DMS79 (cell line): ENCODE measurements around the gene FGF1.

Experiments
- DNase-seq: peaks from one replicate; lab custom pipeline; 2025; lab: John Stamatoyannopoulos, UW

FGF1 gene

DNA sequence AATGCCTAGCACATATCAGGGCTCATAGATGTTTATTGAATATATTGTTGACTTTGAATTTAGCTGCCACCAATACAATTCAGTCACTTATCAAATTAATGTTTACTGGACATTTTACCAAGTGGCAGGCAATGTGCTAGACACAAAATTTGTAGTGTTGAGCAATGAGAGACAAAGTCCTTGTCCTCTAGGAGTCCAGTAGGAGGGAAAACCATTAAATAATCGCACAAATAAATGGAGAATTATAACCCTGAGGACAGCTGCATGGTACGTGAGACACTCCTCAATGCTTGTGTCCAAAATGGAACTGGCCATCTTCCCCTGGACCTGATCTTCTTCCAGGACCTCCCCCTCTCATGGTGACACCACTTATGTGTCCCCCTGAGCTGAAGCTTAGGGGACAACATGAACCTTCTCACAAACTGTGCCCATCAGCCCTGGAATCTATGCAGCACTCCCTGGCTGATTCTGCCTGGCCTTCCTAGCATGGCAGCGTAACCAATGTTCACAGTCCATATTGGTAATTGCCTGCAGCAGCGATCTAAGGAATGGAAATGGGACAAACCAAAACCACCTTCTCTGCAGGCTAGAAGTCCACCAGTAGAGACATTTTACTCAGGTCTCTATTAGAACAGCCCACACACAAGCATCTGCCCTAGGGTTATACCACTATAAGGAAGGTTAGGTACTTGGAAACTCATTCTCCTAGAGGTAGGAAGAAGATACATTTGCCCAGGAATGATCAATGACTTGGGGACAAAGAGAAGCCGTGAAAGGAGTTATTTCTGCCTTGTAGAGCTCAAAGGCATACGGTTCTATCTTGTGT lies 75.5 kb downstream of the FGF1 start:
- DNase-seq: no peak

DNA sequence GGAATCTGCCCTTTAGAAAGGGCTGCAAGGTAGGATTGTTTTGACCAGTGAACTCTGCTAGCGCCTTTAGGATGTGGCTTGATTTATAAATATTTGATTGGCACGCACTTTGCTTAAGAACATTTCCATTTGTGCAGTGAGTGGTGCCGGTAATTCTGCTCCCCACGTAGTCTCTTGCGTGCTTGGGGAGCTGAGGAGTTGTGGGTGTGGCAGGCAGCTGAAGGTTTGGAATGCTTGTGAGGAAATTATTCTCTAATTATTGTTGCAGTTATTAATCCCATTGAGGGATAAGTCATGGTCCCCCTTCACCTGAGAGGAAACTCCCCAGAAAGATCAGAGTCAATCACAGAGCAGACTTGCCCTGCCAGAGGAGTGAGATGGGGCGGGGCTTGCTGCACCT lies 76.7 kb downstream of the FGF1 start:
- DNase-seq: no peak

DNA sequence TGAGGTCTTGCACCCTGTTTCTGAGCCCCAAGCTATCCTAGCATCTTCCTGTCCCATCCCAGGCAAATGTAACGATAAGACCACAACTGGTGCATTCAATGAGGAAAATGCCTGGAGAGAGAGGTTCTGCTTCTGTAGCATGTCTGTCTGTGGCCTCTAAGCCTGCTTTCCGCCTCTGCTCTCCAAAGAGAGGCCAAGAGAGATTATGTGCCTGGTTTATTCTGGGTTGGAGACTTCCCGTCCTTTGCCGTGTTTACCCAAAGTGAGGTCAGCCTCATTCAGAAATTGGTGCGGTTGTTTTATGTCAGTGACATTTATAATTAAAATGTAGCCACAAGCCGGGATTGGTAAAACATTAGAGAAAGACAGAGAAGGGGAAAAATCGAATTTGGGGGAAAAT lies 77.8 kb downstream of the FGF1 start:
- no peak for DNase-seq

DNA sequence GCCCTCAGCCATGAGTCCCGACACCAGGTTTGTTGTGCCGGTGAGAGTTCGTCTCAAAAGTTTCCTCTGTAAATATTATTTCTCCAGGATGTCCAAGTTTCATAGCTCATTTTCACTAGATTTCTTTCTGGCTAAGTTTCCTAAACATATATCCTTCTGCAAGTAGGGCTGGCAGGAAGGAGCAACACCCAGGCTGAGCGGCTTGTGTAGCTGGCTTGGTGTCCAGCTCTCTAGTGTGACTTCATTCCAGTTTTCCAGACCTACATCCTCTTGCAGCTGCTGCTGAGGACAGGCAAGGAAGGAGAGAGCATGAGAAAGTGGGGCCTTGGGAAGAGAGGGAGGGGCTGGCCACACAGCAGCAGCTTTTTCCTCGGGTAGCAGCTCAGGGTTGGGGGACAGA lies 80.3 kb downstream of the FGF1 start:
- DNase-seq: no peak

DNA sequence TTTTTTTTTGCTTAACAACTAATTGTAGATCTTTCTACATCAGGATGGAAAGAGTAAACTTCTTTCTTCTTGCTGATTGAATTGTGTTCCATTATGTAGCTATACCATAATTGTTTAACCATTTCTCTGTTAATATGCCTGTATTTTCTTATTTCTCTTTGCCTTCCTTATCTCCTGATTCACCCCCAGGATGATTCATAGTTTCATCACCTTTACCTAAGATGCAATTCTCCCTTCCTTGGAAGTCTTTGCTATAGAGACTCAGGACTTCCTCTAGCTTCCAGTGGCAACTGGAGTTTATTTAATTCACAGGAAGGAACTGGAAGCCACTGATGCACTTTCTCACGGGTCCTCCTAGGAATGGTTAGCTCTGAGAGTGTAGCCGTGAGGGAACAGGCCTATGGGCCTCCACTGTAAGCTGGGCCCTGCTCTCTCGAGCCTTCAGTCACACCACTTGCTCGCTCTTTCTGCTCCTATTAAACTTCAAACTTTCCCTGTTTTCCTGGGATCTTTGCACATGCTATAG lies 83.1 kb downstream of the FGF1 start:
- DNase-seq: no peak

DNA sequence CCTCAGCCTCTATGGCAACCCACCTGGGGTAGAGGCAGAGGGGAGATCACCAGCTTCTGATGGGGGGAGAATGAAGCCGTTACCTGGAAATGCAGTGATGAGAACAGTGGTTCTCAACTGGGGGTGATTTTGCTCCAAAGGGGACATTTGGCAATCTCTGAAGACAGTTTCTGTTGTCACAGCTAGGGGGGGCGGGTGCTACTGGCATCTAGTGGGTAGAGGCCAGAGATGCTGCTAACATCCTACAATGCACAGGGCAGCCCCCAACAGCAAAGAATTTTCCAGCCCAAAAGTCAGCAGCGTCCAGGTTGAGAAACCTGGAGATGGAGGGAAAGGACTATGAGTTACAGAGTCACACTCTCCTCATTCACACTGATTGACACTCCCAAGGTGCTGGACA lies 84.5 kb downstream of the FGF1 start:
- no peak for DNase-seq

DNA sequence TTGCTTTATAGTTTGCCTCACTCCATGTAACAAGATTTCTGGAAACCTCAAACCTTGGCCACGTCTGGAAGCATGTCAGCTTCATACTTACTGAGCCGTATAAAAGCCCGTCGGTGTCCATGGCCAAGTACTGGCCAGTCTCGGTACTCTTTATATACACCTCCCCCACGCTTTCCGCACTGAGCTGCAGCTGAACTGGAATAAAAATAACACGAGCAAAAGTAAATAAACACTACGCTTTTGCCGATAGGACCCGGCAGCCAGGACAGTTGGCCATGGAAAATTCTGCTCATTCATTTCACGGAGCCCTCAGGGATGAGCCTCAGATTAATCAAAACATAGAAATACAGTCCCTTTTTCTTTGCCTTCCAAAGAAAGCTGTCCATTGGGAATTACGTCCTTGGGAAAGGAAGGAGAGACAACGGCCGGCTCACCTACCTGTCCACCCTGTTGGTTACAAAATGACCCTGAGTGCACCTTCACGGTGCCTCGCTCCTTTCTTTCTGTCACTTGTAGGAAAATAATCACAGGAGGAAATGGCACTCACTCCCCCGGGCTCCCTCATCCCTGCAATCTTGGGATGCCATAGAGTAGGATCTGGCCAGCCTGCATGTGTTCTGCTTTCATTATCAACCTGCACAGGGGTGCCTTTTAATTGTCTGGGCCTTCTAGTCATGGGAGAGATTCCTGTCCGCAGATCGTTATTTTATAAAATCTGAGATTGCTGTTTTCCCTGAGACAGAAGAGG lies 85.1 kb downstream of the FGF1 start:
- no peak for DNase-seq

DNA sequence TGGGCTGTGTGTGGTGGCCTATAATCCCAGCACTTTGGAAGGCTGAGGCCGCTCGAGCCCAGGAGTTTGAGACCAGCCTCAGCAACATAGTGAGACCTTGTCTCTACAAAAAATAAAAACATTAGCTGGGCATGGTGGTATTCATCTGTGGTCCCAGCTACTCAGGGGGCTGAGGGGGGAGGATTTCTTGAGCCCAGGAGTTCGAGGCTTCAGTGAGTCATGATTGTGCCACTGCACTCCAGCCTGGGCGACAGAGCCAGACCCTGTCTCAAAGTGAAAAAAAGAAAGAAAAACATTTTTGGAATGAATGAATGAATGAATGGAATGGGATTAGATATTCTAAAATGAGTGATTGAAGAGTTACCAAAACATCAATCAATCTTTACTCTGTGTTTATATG lies 85.8 kb downstream of the FGF1 start:
- no peak for DNase-seq

DNA sequence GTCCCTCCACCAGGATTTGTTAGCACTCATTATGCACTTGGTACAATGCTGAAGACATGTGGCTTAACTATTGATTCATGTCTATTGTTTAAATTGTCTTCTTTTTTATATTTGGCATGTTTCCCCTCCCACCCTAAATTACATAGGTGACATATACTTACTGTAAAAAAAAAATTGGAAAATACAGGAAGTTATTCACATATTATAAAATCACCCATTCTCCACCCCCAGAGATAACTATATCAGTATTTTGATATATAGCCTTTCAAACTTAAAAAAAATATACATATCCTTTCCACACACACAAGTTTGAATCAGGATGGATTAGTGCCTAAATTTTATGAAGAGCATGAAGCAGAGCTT lies 87.6 kb downstream of the FGF1 start:
- DNase-seq: no peak

DNA sequence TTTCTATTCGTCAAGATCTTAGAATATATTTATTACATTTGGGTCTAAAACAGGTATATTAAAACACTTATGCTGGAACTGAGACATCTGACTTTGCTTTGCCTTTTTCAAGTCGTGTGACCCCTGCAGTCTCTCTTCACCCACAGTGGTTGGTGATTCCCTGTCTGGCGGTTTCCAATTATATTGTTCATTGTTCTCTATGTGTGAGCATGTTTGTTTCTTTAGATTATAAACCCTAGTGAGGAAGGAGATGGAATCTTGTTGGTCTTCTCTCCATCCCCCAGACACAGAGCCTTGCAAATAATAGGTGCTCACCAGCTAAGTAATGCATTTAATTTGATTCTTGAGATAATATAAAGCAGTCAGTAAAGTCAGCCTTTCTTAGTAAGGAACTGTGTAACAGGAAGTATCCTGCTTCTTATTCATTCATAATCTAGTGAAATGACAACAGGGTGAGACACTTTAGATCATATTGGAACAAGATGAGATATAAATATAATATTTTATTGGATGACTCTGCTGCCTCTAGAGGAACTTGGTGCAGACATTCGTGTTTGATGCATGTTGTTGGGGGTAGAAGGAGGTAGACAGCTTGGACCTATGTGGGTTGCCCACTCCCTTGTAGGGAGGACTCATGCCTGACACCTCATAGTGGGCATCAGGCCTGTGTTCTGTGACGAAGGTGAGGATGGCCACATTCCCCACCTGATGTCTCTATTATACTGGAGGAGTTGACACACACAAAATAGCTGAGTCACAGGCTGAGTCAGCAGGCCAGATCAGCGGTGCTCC lies 88.1 kb downstream of the FGF1 start:
- no peak for DNase-seq

DNA sequence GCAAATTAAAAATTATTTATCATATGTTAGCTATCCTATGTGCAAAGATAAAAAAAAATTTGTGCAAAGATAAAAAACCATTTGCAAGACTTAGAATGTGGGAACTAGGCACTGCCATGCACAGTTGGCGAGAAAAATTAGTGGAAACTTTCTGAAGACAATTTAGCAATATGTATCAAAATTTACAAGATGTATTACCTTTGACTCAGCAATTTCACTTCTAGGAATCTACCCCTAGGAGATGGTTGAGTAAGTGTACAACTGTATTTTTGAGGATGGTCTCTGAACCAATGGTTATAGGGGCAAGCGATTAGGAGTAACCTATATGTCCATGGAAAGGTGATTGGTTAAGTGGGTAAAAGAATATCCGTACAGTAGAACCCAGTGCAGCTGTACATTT lies 88.9 kb downstream of the FGF1 start:
- no peak for DNase-seq

DNA sequence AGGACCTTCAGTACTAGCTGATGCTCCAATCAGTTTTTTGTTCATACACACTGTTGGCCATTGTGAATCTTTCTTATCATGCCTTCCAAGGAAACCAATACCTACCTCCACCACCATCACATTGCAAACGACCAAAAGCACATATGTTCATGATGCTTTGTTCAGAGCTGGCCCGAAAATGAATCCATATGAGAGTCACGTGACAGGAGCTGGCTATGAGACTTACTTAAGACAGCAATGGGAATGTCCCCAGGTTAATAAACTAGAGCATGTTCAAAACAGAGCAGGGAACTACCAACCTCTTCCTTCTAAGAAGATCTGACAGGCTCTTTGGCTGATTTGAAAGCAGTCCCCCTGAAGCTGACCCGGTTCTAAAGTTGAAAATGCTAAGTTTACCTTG lies 93.5 kb downstream of the FGF1 start:
- no peak for DNase-seq

DNA sequence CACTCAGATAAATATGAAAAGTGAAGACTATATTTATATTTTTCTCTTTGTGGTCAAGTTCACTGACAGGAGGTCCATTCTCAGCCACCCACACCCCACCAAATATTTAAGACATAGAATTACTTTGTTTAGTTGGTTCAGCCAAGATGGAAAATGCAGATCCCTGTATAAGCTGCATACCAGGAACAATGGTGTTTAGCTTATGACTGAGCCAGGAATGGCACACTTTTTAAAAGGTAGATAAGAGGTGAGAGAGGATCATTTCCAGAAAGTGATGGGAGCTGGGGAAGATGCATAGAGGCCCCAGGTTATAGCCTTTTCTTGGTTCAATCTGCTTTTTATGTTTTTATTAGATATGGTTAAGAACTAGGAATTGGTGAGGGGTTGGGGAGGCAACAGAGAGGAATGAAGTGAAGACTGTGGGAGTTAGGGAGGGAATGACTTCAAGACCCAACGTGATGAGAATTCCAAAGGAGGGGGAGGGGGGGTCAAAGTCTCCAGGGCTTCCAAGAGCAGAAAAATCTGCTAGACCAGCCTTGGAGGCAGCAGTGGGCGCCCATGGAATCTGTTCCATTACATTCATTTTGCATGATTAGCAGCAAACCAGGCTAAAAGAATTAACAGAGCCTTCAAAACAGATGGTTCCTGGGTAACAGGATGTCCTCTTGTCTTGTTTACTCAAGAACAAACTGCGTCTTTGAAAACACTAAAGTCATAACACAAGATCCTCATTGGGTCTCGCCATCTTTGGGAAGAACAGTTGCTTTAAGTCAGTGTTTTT lies 95.2 kb downstream of the FGF1 start:
- no peak for DNase-seq

DNA sequence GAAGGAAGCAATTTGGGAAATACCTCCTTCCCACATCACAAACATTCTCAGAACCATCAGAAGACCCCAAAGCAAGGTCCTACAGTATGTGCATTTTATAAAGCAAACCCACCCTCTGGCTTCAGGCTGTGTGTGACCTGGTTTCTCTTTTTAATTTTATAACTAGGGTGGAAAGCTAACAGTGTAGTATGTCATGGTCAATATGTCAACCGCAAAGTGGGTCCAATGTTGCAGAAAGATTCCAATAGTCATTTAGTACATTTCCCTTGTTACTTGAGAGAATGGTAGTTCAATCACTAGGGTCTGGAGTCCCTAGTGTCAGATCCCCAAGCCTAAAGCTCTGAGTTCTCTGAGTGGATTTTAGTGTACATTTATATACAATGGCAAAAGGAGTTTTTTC lies 96.2 kb downstream of the FGF1 start:
- DNase-seq: no peak

DNA sequence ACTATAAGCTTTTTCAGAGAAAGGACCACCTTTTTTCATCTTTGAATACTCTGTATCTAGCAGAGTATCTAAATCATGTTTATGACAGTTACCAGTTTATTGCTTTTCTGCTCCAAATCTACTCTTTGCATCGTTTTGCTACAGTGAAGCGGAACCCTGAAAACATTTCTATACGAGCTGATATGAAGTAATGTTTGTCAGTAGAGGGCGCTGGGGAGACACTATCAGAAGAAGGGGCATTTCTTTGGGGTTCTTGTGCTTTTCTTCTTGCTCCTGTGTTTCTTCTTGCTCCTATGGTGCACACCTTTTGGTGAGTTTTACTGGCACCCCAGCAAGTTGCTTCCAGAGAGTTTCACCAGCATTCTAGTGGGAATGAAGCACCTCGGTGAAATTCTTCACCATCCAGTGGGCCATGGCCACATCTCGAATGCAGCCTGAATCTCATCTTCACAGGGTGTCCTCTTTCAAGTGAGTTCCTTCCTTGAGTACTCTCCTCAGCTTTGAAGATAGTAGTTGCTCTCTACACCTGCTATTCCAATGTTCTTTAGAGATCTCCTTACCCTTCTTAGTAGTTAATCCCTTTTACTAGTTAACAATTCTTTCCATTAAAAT lies 98.4 kb downstream of the FGF1 start:
- no peak for DNase-seq

DNA sequence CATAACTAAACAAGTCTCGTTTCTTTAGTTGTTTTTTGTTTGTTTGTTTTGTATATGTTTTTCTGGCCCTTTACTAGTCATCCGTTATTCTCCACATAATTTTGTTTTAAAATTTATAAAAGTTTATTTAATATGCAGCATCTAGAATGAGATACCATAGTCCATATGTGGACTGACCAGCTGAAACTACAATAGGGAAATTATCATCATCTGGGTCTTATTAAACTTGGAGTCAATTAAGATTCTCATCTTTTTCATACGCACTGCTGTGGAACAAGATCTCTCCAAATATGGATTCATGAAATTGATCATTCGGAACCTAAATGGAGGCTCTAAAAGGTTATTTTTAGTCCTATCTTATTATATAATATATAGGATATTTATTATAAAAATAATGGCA lies 99.3 kb downstream of the FGF1 start:
- no peak for DNase-seq

DNA sequence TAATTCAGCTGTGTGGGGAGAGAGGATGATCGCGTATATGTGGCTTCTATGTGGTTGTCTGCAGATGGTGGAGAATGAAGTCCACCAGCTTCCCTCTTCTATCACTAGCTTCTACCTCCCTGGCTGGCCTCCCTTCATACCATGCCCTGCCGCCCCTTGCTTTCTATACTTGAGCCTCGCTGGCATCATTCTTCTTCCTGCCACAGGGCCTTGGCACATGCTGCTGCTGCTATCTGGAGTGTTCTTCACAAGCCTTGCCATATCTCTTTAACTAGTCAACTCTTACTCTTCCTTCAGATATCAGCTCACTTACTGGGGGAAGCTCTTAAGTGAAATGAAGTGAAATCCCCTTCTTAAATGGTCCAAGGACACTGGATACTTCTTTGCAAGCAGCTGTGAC lies 100.4 kb downstream of the FGF1 start:
- no peak for DNase-seq

DNA sequence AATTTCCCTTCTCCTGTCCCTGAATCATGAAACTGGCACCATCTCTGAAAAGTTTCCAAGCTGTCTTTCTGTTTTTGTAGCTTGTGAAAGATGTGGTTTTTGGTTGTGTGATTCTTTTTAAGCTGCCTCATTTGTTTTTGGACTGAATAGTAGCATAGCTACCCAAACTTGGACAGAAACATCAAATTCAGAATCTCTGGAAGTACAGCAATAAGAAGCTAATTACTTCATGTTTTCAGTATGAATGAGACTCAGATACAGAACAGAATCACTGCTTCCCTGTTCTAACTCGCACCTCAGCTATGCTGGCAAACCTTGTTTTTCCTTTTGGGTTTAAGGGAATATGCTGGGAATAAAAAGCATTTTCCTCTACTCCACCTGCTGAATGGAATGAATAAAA lies 101.0 kb downstream of the FGF1 start:
- no peak for DNase-seq

DNA sequence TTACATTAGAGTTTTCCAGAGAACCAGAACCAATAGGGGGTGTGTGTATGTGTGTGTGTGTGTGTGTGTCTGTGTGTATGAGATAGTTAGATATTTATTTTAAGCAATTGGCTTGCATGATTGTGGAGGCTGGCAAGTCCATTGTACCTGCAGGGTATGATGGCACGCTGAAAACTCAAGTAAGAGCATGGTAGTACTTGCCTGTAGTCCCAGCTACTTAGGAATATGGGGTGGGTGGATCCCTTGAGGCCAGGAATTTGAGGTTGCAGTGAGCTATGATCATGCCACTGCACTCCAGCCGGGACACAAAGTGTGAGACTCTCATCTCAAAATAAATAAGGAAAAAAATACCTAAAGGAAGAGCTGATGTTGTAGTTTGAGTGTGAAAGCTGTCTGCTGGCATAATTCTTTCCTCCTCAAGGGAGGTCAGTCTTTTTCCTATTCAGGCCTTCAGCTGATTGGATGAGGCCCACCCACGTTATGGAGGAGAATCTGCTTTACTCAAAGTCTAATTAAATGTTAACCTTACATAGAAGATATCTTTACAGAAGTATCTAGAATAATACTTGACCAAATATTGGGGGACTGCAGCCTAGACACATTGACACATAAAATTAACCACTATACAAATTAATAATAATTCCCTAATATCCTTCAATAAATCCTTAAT lies 107.6 kb downstream of the FGF1 start:
- no peak for DNase-seq

DNA sequence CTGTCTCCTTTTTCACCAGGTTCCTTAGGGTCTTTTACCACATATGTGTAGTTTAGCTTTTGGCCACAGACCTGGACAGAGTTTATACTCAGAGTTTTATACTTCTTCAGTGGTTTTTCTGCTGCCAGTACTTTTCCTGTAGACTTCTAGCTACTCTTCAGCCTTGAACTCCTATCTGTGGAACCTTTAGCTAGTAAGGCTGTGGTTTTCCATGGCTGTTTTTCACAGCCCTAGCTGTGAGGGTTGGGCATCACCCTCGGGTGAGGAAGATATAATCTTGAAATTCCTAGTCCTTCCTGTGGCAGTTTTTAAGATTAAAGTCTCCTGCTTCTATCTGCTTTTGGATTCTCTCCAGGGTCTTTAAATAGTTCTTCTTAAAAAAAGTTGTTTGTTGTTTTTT lies 109.1 kb downstream of the FGF1 start:
- DNase-seq: no peak

DNA sequence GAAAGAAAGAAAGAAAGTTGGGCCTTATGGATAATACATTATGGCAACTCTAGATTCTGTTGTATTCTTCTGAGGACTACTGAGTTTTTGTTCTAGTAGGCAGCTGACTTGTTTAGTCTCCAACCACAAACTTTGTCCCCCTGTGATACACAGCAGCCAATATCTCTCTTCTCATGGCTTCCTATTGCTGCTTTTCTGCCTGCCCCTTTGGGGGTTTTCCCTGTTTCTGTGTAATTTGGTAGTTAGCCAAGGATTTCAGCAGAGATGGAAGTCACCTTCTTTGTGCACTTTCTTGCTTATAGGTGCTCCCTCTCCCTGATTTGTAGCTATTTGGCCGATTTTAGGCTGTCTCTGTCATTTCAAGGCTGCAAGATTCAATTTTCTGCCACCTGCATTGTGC lies 109.6 kb downstream of the FGF1 start:
- no peak for DNase-seq
